A673 (cell line): ENCODE results near the gene F2. TPM values are rescaled to one million over a fixed set of nuclear protein-coding genes. Genes with fewer than 3 reads are reported as not detected.

Experiments used
- BruUV-seq: library from RNA; stranded (reverse); fragments of 400-500 nt; replicated peaks from 2 replicates; lab custom pipeline; 2021; lab: Mats Ljungman, UMichigan
- CTCF ChIA-PET: fragments of 300-600 bp; sonication (Branson Sonifier 250); formaldehyde crosslinking; loops from one replicate; lab custom pipeline; 2022; ENCODE audit warnings: antibody characterized with exemption; lab: Charles Lee
- POLR2A ChIA-PET: fragments of 300-600 bp; sonication (Branson Sonifier 250); formaldehyde crosslinking; loops from one replicate; lab custom pipeline; 2022; ENCODE audit warnings: antibody characterized with exemption; ENCODE audit not compliant: low non-redundant PET; lab: Charles Lee
- DNase-seq: peaks from one replicate; pipeline ENCODE4 v3.0.0-alpha.2; 2015; ENCODE audit warnings: low spot score
- H3K27ac ChIP-seq: fragments of 200-600 bp; sonication (generic); 2 replicates; pipeline ENCODE4 v1.5.1; 2016; ENCODE audit warnings: mixed run types, low read depth, mild to moderate bottlenecking, mixed read lengths, antibody characterized with exemption, low read length; ENCODE audit not compliant: poor library complexity, severe bottlenecking
- H3K27me3 ChIP-seq: fragments of 200-600 bp; sonication (generic); replicated peaks from 2 replicates; pipeline ENCODE4 v1.6.1; 2017; ENCODE audit warnings: mixed run types, low read depth, mild to moderate bottlenecking, mixed read lengths, antibody characterized with exemption, low read length; ENCODE audit not compliant: insufficient read depth, poor library complexity
- H3K36me3 ChIP-seq: fragments of 200-600 bp; sonication (generic); 2 replicates; pipeline ENCODE4 v1.6.1; 2016; ENCODE audit warnings: mixed run types, mild to moderate bottlenecking, mixed read lengths, antibody characterized with exemption, low read length; ENCODE audit not compliant: insufficient read depth, poor library complexity, severe bottlenecking
- H3K4me1 ChIP-seq: fragments of 200-600 bp; sonication (generic); 2 replicates; pipeline ENCODE4 v1.6.1; 2017; ENCODE audit warnings: mixed run types, mild to moderate bottlenecking, mixed read lengths, antibody characterized with exemption, low read length; ENCODE audit not compliant: insufficient read depth, poor library complexity, severe bottlenecking
- H3K4me3 ChIP-seq: fragments of 200-600 bp; sonication (generic); 2 replicates; pipeline ENCODE4 v1.5.1; 2016; ENCODE audit warnings: low read depth, mixed run types, mild to moderate bottlenecking, mixed read lengths, low read length; ENCODE audit not compliant: poor library complexity, severe bottlenecking
- H3K9me3 ChIP-seq: fragments of 200-600 bp; sonication (generic); 2 replicates; pipeline ENCODE4 v1.6.1; 2016; ENCODE audit warnings: mixed run types, low read depth, mild to moderate bottlenecking, mixed read lengths, antibody characterized with exemption, low read length; ENCODE audit not compliant: poor library complexity, severe bottlenecking
- CTCF ChIP-seq: fragments of 300-800, 200-600 bp; sonication (generic); conservative IDR thresholded peaks from 2 replicates; pipeline ENCODE4 v1.5.1; 2017; ENCODE audit warnings: low read depth, mild to moderate bottlenecking, antibody characterized with exemption, low read length, moderate library complexity, mixed read lengths
- EZH2 ChIP-seq: fragments of 200-600 bp; sonication (generic); IDR thresholded peaks from 2 replicates; pipeline ENCODE4 v1.6.1; 2017; ENCODE audit warnings: borderline replicate concordance, low read depth, mild to moderate bottlenecking, mixed read lengths, antibody characterized with exemption, low read length; ENCODE audit not compliant: poor library complexity, severe bottlenecking
- intact Hi-C: fragments of 100-400 bp; cut with micrococcal nuclease; formaldehyde crosslinking; loops from one replicate; pipeline ENCODE4 v1.10.0; 2022; ENCODE audit not compliant: unreplicated experiment
- total RNA-seq: library from RNA; stranded (reverse); gene quantifications from 2 replicates; pipeline ENCODE4 v1.2.3, GENCODE V29; 2021

The F2 gene
- total RNA-seq, 1 experiment from 2014 or later, result not detected

GRCh38 chr11:46700241-46701077 is 18.6 kb upstream of the F2 start, which contains the start of the genes ARHGAP1 and ZNF408:
TSS of gene ARHGAP1 (minus strand) at chr11:46700619. CDS start at chr11:46696107, 4,512 bp downstream.
TSS of gene ZNF408 (plus strand) at chr11:46701031. CDS start at chr11:46701048, 17 bp downstream.
- H3K9me3 ChIP-seq, result no peaks in the 10 kb centered on the region
- H3K4me1 ChIP-seq, result peaks cover 6% of the 10 kb centered on the region
- CTCF ChIA-PET, result interaction anchor here (0.6 to 0.9 kb wide), 4 partner anchors 104 to 453 kb away, joined by 3 to 4 read pairs (median 3); no protein-coding TSS in a partner anchor
- DNase-seq, result peak; percentile 100
- intact Hi-C loops, result loop anchor here (10.0 kb wide), 1 partner anchor 454 kb away; no protein-coding TSS in a partner anchor
- H3K36me3 ChIP-seq, result peaks cover 42% of the 10 kb centered on the region
- POLR2A ChIA-PET, result interaction anchor here (0.6 to 0.7 kb wide), 3 partner anchors 9 to 821 kb away, joined by 3 to 4 read pairs (median 3); partner anchors contain the start of gene F2
- no TSS peak for BruUV-seq
- TF ChIP-seq EZH2 (no peak), CTCF (no peak)
- peak within 1 kb of the TSS; percentile 98 for H3K27ac ChIP-seq
- H3K4me3 ChIP-seq, result peak within 1 kb of the TSS; percentile 65
- no peaks in the 10 kb centered on the region for H3K27me3 ChIP-seq

- intact Hi-C loops, result loop anchor here (10.0 kb wide), 1 partner anchor 454 kb away; no protein-coding TSS in a partner anchor
- ChIA-PET CTCF (interaction anchor here (0.6 to 0.9 kb wide), 4 partner anchors 105 to 452 kb away, joined by 3 to 4 read pairs (median 3); no protein-coding TSS in a partner anchor), POLR2A (no interaction called here)
- Histone ChIP-seq H3K9me3 (no peaks in the 10 kb centered on the region), H3K36me3 (peaks cover 42% of the 10 kb centered on the region), H3K4me1 (peaks cover 6% of the 10 kb centered on the region), H3K4me3 (peak overlapping the region; percentile 65), H3K27ac (peak overlapping the region; percentile 98), H3K27me3 (no peaks in the 10 kb centered on the region)
- BruUV-seq, result TSS peak; percentile 60
- DNase-seq, result no peak
- TF ChIP-seq EZH2 (no peak), CTCF (no peak)
These were observed 17.8 kb upstream of the F2 start for GRCh38 chr11:46701078-46701654.

- no peaks in the 10 kb centered on the region for H3K9me3 ChIP-seq
- TF ChIP-seq CTCF (no peak), EZH2 (no peak)
- ChIA-PET POLR2A (no interaction called here), CTCF (no interaction called here)
- peaks cover 45% of the 10 kb centered on the region for H3K36me3 ChIP-seq
- no peaks in the 10 kb centered on the region for H3K27me3 ChIP-seq
- BruUV-seq, result no TSS peak
- intact Hi-C loops, result loop anchor here (10.0 kb wide), 1 partner anchor 450 kb away; no protein-coding TSS in a partner anchor
- no peak overlapping the region for H3K27ac ChIP-seq
- H3K4me1 ChIP-seq, result peaks cover 6% of the 10 kb centered on the region
- no peak overlapping the region for H3K4me3 ChIP-seq
- DNase-seq, result no peak
These were observed 13.8 kb upstream of the F2 start for GRCh38 chr11:46705070-46705688.
